ENCODE results near the gene COX19. TPM values are rescaled to one million over a fixed set of nuclear protein-coding genes. Genes with fewer than 3 reads are reported as not detected.
A peak's percentile ranks its signal among the peaks of the same experiment; 100 is the strongest.

The COX19 gene
- total and polyA plus RNA-seq, 2 donors (not counting 1 experiment from before 2014, with no cell fraction given), result 14.7 to 38.3 TPM

- Histone ChIP-seq H3K79me2 (ENCODE audit: control insufficient read depth, insufficient read depth, low read length) (peaks cover 39% of the 10 kb centered on the region), H3K27me3 (replicated peaks in 1 of 4; ENCODE audit: control extremely low read depth in 1 of 4, control insufficient read depth in 3 of 4, insufficient read depth in 4 of 4, low read length in 3 of 4) (peaks cover 0 to 3% (median 0%) of the 10 kb centered on the region in 4 experiments), H3K4me3 (ENCODE audit: control extremely low read depth in 1 of 5, extremely low read depth in 1 of 5, insufficient read depth in 1 of 5, low read depth in 2 of 5, low read length in 4 of 5) (peak overlapping the region in 2 of 5 experiments; percentile 90 to 91), H3K9ac (ENCODE audit: low read length) (peak overlapping the region; percentile 95), H3K36me3 (replicated peaks in 1 of 2; ENCODE audit: control extremely low read depth in 1 of 2, control insufficient read depth in 1 of 2, extremely low read depth in 1 of 2, insufficient read depth in 2 of 2, low read length in 1 of 2) (peaks cover 4 to 23% of the 10 kb centered on the region in 2 experiments), H4K20me1 (ENCODE audit: control insufficient read depth, insufficient read depth, low read length, poor library complexity, severe bottlenecking) (peaks cover 43% of the 10 kb centered on the region), H3K27ac (ENCODE audit: low read length in 2 of 2) (no peak overlapping the region), H3K9me3 (ENCODE audit: control extremely low read depth in 1 of 3, control insufficient read depth in 2 of 3, insufficient read depth in 1 of 3, low read length in 2 of 3) (peaks cover 0 to 11% (median 0%) of the 10 kb centered on the region in 3 donors), H3K4me2 (replicated peaks; ENCODE audit: low read depth, low read length, poor library complexity, severe bottlenecking) (peak overlapping the region; percentile 87), H3K4me1 (ENCODE audit: control insufficient read depth in 2 of 2, insufficient read depth in 2 of 2, low read length in 2 of 2) (peaks cover 16 to 22% of the 10 kb centered on the region in 2 donors), H2AFZ (ENCODE audit: insufficient read depth, low read depth, low read length, poor library complexity, severe bottlenecking) (peak overlapping the region; percentile 37)
- H3K4me1 Mint-ChIP-seq, result peaks cover 24% of the 10 kb centered on the region
- ATAC-seq (ENCODE audit: low read depth), result no peak
- WGBS (ENCODE audit: insufficient coverage), result 51% methylated on average over 23 of the region's 28 CpGs
- no peak for TF ChIP-seq EZH2 (IDR thresholded peaks at IDR 0.05; ENCODE audit: borderline replicate concordance, insufficient read depth, low read depth, low read length, poor library complexity, severe bottlenecking)
- TF ChIP-seq, protein P1, sequence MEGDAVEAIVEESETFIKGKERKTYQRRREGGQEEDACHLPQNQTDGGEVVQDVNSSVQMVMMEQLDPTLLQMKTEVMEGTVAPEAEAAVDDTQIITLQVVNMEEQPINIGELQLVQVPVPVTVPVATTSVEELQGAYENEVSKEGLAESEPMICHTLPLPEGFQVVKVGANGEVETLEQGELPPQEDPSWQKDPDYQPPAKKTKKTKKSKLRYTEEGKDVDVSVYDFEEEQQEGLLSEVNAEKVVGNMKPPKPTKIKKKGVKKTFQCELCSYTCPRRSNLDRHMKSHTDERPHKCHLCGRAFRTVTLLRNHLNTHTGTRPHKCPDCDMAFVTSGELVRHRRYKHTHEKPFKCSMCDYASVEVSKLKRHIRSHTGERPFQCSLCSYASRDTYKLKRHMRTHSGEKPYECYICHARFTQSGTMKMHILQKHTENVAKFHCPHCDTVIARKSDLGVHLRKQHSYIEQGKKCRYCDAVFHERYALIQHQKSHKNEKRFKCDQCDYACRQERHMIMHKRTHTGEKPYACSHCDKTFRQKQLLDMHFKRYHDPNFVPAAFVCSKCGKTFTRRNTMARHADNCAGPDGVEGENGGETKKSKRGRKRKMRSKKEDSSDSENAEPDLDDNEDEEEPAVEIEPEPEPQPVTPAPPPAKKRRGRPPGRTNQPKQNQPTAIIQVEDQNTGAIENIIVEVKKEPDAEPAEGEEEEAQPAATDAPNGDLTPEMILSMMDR (IDR thresholded peaks at IDR 0.05), result no peak
- CTCF ChIA-PET, result interaction anchor here (0.6 to 3.6 kb wide), 8 partner anchors 17 to 166 kb away, joined by 3 to 23 read pairs (median 4); partner anchors contain the start of gene GPR146
- H3K9me3 Mint-ChIP-seq (ENCODE audit: insufficient read depth), result no peaks in the 10 kb centered on the region
- POLR2A ChIA-PET, result interaction anchor here (1.2 to 1.8 kb wide), 5 partner anchors 9 to 111 kb away, joined by 4 to 12 read pairs (median 6); no protein-coding TSS in a partner anchor
- intact Hi-C loops (cut with micrococcal nuclease), result loop anchor here (1.0 to 10.0 kb wide), 7 partner anchors 19 to 191 kb away; partner anchors contain the start of genes GET4 and ZFAND2A
- no peaks in the 10 kb centered on the region for H3K27me3 Mint-ChIP-seq
- H3K27ac Mint-ChIP-seq, result peak overlapping the region; percentile 41
- peak overlapping the region; percentile 94 for H3K4me3 Mint-ChIP-seq
- DNase-seq, result no peak
These were observed 539 bp upstream of the COX19 start for GRCh38 chr7:975702-976473.

All from B cell (primary cell).